Ovary (tissue), 3 donors: Measurements from ENCODE around the gene SMIM7.

Source experiments
- CTCF ChIP-seq, 3 donors: fragments of 450-650 bp in 2 of 3; fragments of 200-600 bp in 1 of 3; IDR thresholded peaks; one replicate each; pipeline versions ENCODE4 v1.5.1 to v1.8.0; 2016 to 2022; ENCODE audit warnings: antibody characterized with exemption in 3 of 3, mild to moderate bottlenecking in 1 of 3
- EP300 ChIP-seq: sonication (generic); formaldehyde crosslinking; IDR thresholded peaks from one replicate; pipeline ENCODE4 v1.6.1; 2017; ENCODE audit warnings: antibody characterized with exemption
- donor health status: DM: no; HTN: no; CAD: no.

- TF ChIP-seq EP300 (no peak), CTCF (IDR thresholded peaks at IDR 0.05) (no peak)
Observed at GRCh38 chr19:16684216-16684615, 24.3 kb upstream of the SMIM7 start.
